Mesenchymal stem cell (in vitro differentiated cells and primary cell): ENCODE measurements around the gene ARRDC1.

Source experiments
- DNase-seq: peaks from one replicate; pipeline ENCODE4 v3.0.0-alpha.2; 2013
- H2AFZ ChIP-seq: one replicate; pipeline ENCODE4 v1.6.1; 2013; ENCODE audit warnings: low read depth, mild to moderate bottlenecking, control low read depth, inconsistent platforms, low read length, moderate library complexity
- H2AK5ac ChIP-seq: 2 replicates; pipeline ENCODE4 v1.6.1; 2013; ENCODE audit warnings: low read length, moderate library complexity, mild to moderate bottlenecking, inconsistent platforms; ENCODE audit not compliant: severe bottlenecking
- H2BK120ac ChIP-seq: one replicate; pipeline ENCODE4 v1.6.1; 2013; ENCODE audit warnings: low read depth, mild to moderate bottlenecking, inconsistent platforms, low read length, moderate library complexity
- H2BK12ac ChIP-seq, 2 experiments: one replicate each; pipeline ENCODE4 v1.6.1; 2013; ENCODE audit warnings: inconsistent platforms in 2 of 2, low read length in 2 of 2, mild to moderate bottlenecking in 2 of 2, moderate library complexity in 2 of 2, control low read depth in 1 of 2
- H2BK15ac ChIP-seq: one replicate; pipeline ENCODE4 v1.6.1; 2013; ENCODE audit warnings: mild to moderate bottlenecking, low read depth, inconsistent platforms; ENCODE audit not compliant: poor library complexity, severe bottlenecking
- H2BK5ac ChIP-seq: 2 replicates; pipeline ENCODE4 v1.6.1; 2013; ENCODE audit warnings: low read depth, mild to moderate bottlenecking, low read length, control low read depth, inconsistent platforms; ENCODE audit not compliant: poor library complexity, severe bottlenecking
- H3K14ac ChIP-seq, 2 experiments: one replicate each; pipeline ENCODE4 v1.6.1; 2013; ENCODE audit warnings: inconsistent platforms in 2 of 2, low read length in 2 of 2, control low read depth in 1 of 2, mild to moderate bottlenecking in 1 of 2, moderate library complexity in 1 of 2
- H3K18ac ChIP-seq, 2 experiments: one replicate each; pipeline ENCODE4 v1.6.1; 2013; ENCODE audit warnings: inconsistent platforms in 2 of 2, low read length in 2 of 2, control low read depth in 1 of 2, low read depth in 1 of 2, mild to moderate bottlenecking in 1 of 2
- H3K23ac ChIP-seq, 2 experiments: one replicate each; pipeline ENCODE4 v1.6.1; 2013; ENCODE audit warnings: inconsistent platforms in 2 of 2, low read length in 2 of 2, mild to moderate bottlenecking in 2 of 2, moderate library complexity in 2 of 2, control low read depth in 1 of 2
- H3K27ac ChIP-seq: 2 replicates; pipeline ENCODE4 v1.5.1; 2013; ENCODE audit warnings: mild to moderate bottlenecking, moderate library complexity, low read length, control low read depth, inconsistent platforms; ENCODE audit not compliant: poor library complexity, severe bottlenecking
- H3K27me3 ChIP-seq, 2 experiments: 2 replicates each; pipeline versions ENCODE4 v1.6.1 to v1.7.0; 2013; ENCODE audit warnings: low read length in 2 of 2, mild to moderate bottlenecking in 2 of 2, moderate library complexity in 2 of 2, control low read depth in 1 of 2, inconsistent platforms in 1 of 2; ENCODE audit not compliant: control insufficient read depth in 1 of 2, insufficient read depth in 1 of 2
- H3K36me3 ChIP-seq, 2 experiments: 2 replicates each; pipeline versions ENCODE4 v1.6.1 to v1.7.0; 2013; ENCODE audit warnings: low read length in 2 of 2, control low read depth in 1 of 2, inconsistent platforms in 1 of 2, low read depth in 1 of 2, mild to moderate bottlenecking in 1 of 2; ENCODE audit not compliant: insufficient read depth in 2 of 2, control insufficient read depth in 1 of 2
- H3K4ac ChIP-seq, 2 experiments: one replicate each; pipeline ENCODE4 v1.6.1; 2013; ENCODE audit warnings: inconsistent platforms in 2 of 2, low read length in 2 of 2, mild to moderate bottlenecking in 2 of 2, moderate library complexity in 2 of 2, control low read depth in 1 of 2, low read depth in 1 of 2
- H3K4me1 ChIP-seq: 2 replicates; pipeline ENCODE4 v1.6.1; 2013; ENCODE audit warnings: low read depth, low read length, control low read depth; ENCODE audit not compliant: control insufficient read depth, insufficient read depth
- H3K4me2 ChIP-seq: 2 replicates; pipeline ENCODE4 v1.6.1; 2013; ENCODE audit warnings: low read length, mild to moderate bottlenecking, inconsistent platforms; ENCODE audit not compliant: poor library complexity, severe bottlenecking
- H3K4me3 ChIP-seq, 2 experiments: 2 replicates each; pipeline versions ENCODE4 v1.5.1 to v1.7.0; 2013; ENCODE audit warnings: low read length in 2 of 2, mild to moderate bottlenecking in 2 of 2, control low read depth in 1 of 2, low read depth in 1 of 2; ENCODE audit not compliant: insufficient read depth in 1 of 2
- H3K79me1 ChIP-seq: replicated peaks from 2 replicates; pipeline ENCODE4 v1.6.1; 2013; ENCODE audit warnings: mild to moderate bottlenecking, control low read depth, low read length, inconsistent platforms; ENCODE audit not compliant: poor library complexity, severe bottlenecking
- H3K9ac ChIP-seq: 2 replicates; pipeline ENCODE4 v1.7.0; 2013; ENCODE audit warnings: mild to moderate bottlenecking, low read length, moderate library complexity
- H3K9me3 ChIP-seq: 2 replicates; pipeline ENCODE4 v1.7.0; 2013; ENCODE audit warnings: mild to moderate bottlenecking, low read length; ENCODE audit not compliant: control insufficient read depth
- H4K8ac ChIP-seq: one replicate; pipeline ENCODE4 v1.6.1; 2013; ENCODE audit warnings: inconsistent platforms, mild to moderate bottlenecking, low read length, moderate library complexity
- H4K91ac ChIP-seq: one replicate; pipeline ENCODE4 v1.6.1; 2013; ENCODE audit warnings: mild to moderate bottlenecking, low read length, inconsistent platforms
- WGBS: methylation state at CpG from one replicate; pipeline ENCODE4 v1.1.7; 2013; ENCODE audit warnings: mixed read lengths; 5-methylcytosine and 5-hydroxymethylcytosine counted together

ARRDC1 gene

DNA sequence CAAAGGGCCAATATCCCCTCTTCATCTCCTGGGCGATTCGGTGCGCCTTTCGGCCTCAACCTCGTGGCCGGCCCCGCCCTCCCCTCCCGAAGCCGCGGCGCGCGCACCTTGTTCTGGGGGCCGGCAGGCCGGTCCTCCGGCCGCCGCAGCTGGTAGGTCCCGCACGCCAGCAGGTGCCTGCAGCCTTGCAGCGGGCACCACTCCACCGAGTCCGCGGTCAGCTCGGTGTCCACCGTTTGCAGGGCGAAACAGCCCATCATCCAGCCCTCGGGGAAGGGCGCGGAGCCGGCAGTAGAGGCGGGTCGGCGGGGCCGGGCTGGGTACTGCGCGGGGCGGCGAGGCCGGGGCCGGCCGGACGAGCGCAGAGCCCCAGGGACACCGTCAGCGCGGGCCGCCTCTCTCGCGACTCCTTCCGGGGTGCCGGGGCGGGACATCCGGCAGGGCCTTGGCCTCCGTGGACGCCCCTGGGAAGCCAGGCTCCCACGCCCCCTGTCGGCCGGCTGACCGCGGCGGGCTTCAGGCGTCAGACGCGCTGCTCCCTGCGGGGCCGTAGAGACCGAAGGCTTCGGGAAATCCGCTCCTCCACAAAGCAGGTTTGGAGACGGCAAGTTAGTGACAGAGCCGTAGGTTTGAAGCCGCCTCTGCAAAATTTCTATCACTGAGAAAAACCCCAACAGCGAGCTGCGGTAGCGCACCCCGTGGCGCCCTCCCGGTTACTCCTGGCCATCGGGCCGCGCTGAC lies 26.8 kb upstream of the ARRDC1 start, which contains the start of gene DPH7:
Gene DPH7 (minus strand): TSS at position 408 of the 741 bp plus-strand sequence. CDS start 148 bp downstream, at position 260.
- no peak within 1 kb of the TSS for H2AK5ac ChIP-seq
- H3K4me1 ChIP-seq, result peaks cover 25% of the 10 kb centered on the region
- peak within 1 kb of the TSS; percentile 79 for H3K4me2 ChIP-seq
- peak within 1 kb of the TSS; percentile 84 to 91 for H3K4me3 ChIP-seq
- peak; percentile 93 for DNase-seq
- H2BK120ac ChIP-seq, result peak within 1 kb of the TSS; percentile 54
- peaks cover 37% of the 10 kb centered on the region for H3K79me1 ChIP-seq
- 2% methylated on average over 82 of the region's 82 CpGs for WGBS
- no peak within 1 kb of the TSS for H2BK15ac ChIP-seq
- H2BK5ac ChIP-seq, result no peak within 1 kb of the TSS
- peak within 1 kb of the TSS; percentile 93 for H4K91ac ChIP-seq
- peak within 1 kb of the TSS; percentile 33 for H3K27ac ChIP-seq
- peak within 1 kb of the TSS; percentile 94 for H3K9ac ChIP-seq
- no peaks in the 10 kb centered on the region for H3K27me3 ChIP-seq
- H3K23ac ChIP-seq, result peak within 1 kb of the TSS in 1 of 2 experiments; percentile 34
- peak within 1 kb of the TSS in 1 of 2 experiments; percentile 52 for H3K4ac ChIP-seq
- H3K9me3 ChIP-seq, result no peaks in the 10 kb centered on the region
- peak within 1 kb of the TSS in 1 of 2 experiments; percentile 29 for H2BK12ac ChIP-seq
- H3K36me3 ChIP-seq, result peaks cover 65 to 66% of the 10 kb centered on the region in 2 experiments
- peak within 1 kb of the TSS; percentile 98 for H4K8ac ChIP-seq
- peak within 1 kb of the TSS; percentile 96 for H2AFZ ChIP-seq
- H3K14ac ChIP-seq, result peak within 1 kb of the TSS in 1 of 2 experiments; percentile 87
- peak within 1 kb of the TSS; percentile 31 to 89 for H3K18ac ChIP-seq

DNA sequence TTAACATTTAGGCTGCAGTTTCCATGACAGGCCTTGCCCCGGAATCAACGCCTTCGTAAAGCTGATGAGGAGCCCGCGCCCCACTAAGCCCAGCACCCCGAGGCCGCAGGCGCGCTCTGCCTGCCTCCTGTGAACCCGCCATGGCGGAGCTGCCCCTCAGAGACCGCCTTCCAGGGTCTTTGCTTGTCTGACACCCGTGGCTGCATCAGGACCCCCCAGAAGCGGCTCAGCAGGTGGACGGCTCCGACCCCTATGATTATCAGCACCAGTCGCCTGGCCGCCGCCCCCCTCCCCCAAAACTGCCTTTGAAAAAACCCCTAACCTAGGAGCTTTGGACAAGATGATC lies 26.3 kb upstream of the ARRDC1 start:
- no peak for DNase-seq
- H3K23ac ChIP-seq, result no peak overlapping the region
- 54% methylated on average over 19 of the region's 19 CpGs for WGBS

DNA sequence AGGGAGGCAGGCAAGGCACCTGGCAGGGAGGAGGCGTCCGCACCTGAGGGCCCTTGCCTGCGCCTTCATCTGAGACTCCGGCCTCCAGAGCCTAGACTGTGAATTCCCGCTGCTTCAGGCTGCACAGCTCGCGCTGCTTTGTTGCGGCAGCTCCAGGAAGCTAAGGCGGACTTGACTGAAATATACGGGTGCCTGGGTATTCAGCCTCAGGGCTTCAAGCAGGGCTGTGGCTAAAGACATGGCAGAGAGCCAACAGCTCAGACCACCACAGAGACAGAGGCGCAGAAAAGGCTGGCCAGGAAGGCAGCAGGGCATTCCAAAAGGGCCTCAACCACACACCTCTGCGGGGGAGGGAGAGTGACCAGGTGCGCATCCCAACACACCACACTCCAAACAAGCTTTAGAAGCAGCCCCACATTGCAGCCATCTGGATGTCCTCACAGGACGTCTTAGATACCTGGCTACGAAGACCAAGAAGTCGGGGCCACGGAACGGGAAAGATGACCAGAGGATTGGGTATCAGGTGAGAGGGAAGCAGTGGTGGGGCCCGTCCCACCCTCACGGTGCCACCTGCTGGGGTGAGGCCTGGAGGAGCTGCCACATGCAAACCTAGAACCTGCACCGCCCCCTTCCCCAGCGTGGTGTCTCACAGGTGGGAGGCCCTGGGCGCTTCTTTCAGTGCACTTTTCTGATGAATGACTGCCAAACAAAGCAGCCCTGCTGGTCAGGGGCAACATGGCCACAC lies 25.1 kb upstream of the ARRDC1 start:
- Histone ChIP-seq H2AK5ac (no peak overlapping the region), H3K9ac (no peak overlapping the region), H2BK12ac (no peak overlapping the region), H3K27ac (no peak overlapping the region), H3K9me3 (no peaks in the 10 kb centered on the region), H3K36me3 (peaks cover 60 to 65% of the 10 kb centered on the region in 2 experiments), H3K4me1 (peaks cover 25% of the 10 kb centered on the region), H3K18ac (no peak overlapping the region), H2BK5ac (no peak overlapping the region), H3K27me3 (no peaks in the 10 kb centered on the region), H3K23ac (no peak overlapping the region), H3K14ac (no peak overlapping the region), H2BK15ac (no peak overlapping the region), H3K4ac (no peak overlapping the region), H3K79me1 (peaks cover 31% of the 10 kb centered on the region), H3K4me3 (no peak overlapping the region), H2BK120ac (no peak overlapping the region), H2AFZ (no peak overlapping the region), H4K91ac (no peak overlapping the region), H3K4me2 (no peak overlapping the region), H4K8ac (no peak overlapping the region)
- no peak for DNase-seq
- WGBS, result 94% methylated on average over 23 of the region's 23 CpGs

More for the DNA sequence above, 26.3 kb upstream of the ARRDC1 start:
- Histone ChIP-seq H2BK5ac (no peak overlapping the region), H4K8ac (peak overlapping the region; percentile 98), H3K27me3 (no peaks in the 10 kb centered on the region), H2BK15ac (no peak overlapping the region), H3K18ac (peak overlapping the region; percentile 30 to 82), H2BK12ac (no peak overlapping the region), H2BK120ac (peak overlapping the region; percentile 54), H3K9me3 (no peaks in the 10 kb centered on the region), H3K14ac (no peak overlapping the region), H3K79me1 (peaks cover 39% of the 10 kb centered on the region), H3K36me3 (peaks cover 66% of the 10 kb centered on the region in 2 experiments), H2AK5ac (no peak overlapping the region), H3K4me2 (peak overlapping the region; percentile 79), H3K9ac (peak overlapping the region; percentile 94), H2AFZ (peak overlapping the region; percentile 3), H3K4ac (peak overlapping the region in 1 of 2 experiments; percentile 52), H3K27ac (no peak overlapping the region), H3K4me3 (peak overlapping the region; percentile 37 to 84), H3K4me1 (peaks cover 25% of the 10 kb centered on the region), H4K91ac (peak overlapping the region; percentile 34)

DNA sequence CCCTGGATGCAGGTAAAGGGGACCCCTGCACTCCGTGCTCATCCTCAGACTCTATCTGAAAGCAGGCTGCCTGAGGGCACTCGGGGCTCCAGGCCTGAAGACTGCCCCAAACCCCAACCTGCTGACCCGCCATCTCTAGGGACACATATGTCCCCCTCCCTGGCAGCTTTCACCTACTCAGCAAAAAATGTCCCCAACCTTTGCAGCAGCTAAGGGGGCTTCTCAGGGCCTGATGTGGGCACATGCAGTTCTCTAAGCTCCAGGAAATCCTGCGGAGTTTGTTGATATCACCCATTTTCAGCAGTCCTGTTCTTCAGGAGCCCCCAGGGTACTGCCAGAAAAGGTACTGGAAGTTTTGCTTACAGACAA lies 24.5 kb upstream of the ARRDC1 start:
- H2AK5ac ChIP-seq, result no peak overlapping the region
- no peaks in the 10 kb centered on the region for H3K27me3 ChIP-seq
- no peak overlapping the region for H2BK15ac ChIP-seq
- no peak overlapping the region for H3K9ac ChIP-seq
- no peak overlapping the region for H4K8ac ChIP-seq
- peaks cover 33% of the 10 kb centered on the region for H3K79me1 ChIP-seq
- H2AFZ ChIP-seq, result no peak overlapping the region
- peaks cover 23% of the 10 kb centered on the region for H3K4me1 ChIP-seq
- no peak overlapping the region for H3K4me3 ChIP-seq
- no peak overlapping the region for H3K4ac ChIP-seq
- H3K4me2 ChIP-seq, result no peak overlapping the region
- H4K91ac ChIP-seq, result no peak overlapping the region
- H2BK5ac ChIP-seq, result no peak overlapping the region
- H2BK12ac ChIP-seq, result no peak overlapping the region
- DNase-seq, result no peak
- H3K18ac ChIP-seq, result no peak overlapping the region
- WGBS, result 97% methylated on average over 4 of the region's 4 CpGs
- H3K27ac ChIP-seq, result no peak overlapping the region
- no peaks in the 10 kb centered on the region for H3K9me3 ChIP-seq
- H2BK120ac ChIP-seq, result no peak overlapping the region
- H3K23ac ChIP-seq, result no peak overlapping the region
- peaks cover 60 to 65% of the 10 kb centered on the region in 2 experiments for H3K36me3 ChIP-seq
- H3K14ac ChIP-seq, result no peak overlapping the region
